HCT116 (cell line): Measurements from ENCODE around the gene CD3E.
"Not testable (repeated sequence)": the region's sequence is repeated elsewhere in the genome, so short reads cannot be mapped to it uniquely, and the experiment has no call there.

ENCODE experiments used
- CEBPB ChIP-seq: IDR thresholded peaks from 2 replicates; pipeline ENCODE4 v1.6.1; 2012; ENCODE audit warnings: low read depth
- CTCF ChIP-seq, 3 experiments: fragments of 200-600 bp in 1 of 3; sonication (generic) in 1 of 3; IDR thresholded peaks in 2 of 3; conservative IDR thresholded peaks in 1 of 3; 2 replicates each; pipeline ENCODE4 v1.5.1; 2012 to 2017; ENCODE audit warnings: low read depth in 2 of 3, low read length in 2 of 3, antibody characterized with exemption in 1 of 3, borderline replicate concordance in 1 of 3, control low read depth in 1 of 3, mild to moderate bottlenecking in 1 of 3, mixed read lengths in 1 of 3, mixed run types in 1 of 3, moderate library complexity in 1 of 3; ENCODE audit not compliant: insufficient read depth in 1 of 3
- EZH2 ChIP-seq: fragments of 200-600 bp; sonication (generic); IDR thresholded peaks from 2 replicates; pipeline ENCODE4 v1.6.1; 2017; ENCODE audit warnings: antibody characterized with exemption, mixed run types
- EZH2phosphoT487 ChIP-seq: fragments of 200-600 bp; IDR thresholded peaks from 2 replicates; pipeline ENCODE4 v1.6.1; 2018; ENCODE audit warnings: antibody characterized with exemption, borderline replicate concordance
- FOSL1 ChIP-seq: IDR thresholded peaks from 2 replicates; pipeline ENCODE4 v1.6.1; 2012; ENCODE audit warnings: low read depth
- MAX ChIP-seq: IDR thresholded peaks from 2 replicates; pipeline ENCODE4 v1.6.1; 2012
- POLR2A ChIP-seq: IDR thresholded peaks from 2 replicates; pipeline ENCODE4 v1.7.0; 2011; ENCODE audit warnings: borderline replicate concordance; ENCODE audit not compliant: insufficient read depth, insufficient read length; ENCODE audit errors: extremely low read depth
- POLR2AphosphoS5 ChIP-seq: IDR thresholded peaks from 2 replicates; pipeline ENCODE4 v1.6.1; 2011; ENCODE audit warnings: mild to moderate bottlenecking, low read depth, low read length, moderate library complexity
- RAD21 ChIP-seq: IDR thresholded peaks from 2 replicates; pipeline ENCODE4 v1.6.1; 2012; ENCODE audit warnings: low read depth, mild to moderate bottlenecking
- REST ChIP-seq: IDR thresholded peaks from 2 replicates; pipeline ENCODE4 v1.6.1; 2012; ENCODE audit warnings: low read depth
- YY1 ChIP-seq: IDR thresholded peaks from 2 replicates; pipeline ENCODE4 v1.6.1; 2011; ENCODE audit warnings: low read length, low read depth, moderate library complexity, mild to moderate bottlenecking; ENCODE audit not compliant: insufficient replicate concordance; ENCODE audit errors: extremely low read depth
- ZBTB33 ChIP-seq: IDR thresholded peaks from 2 replicates; pipeline ENCODE4 v1.6.1; 2011; ENCODE audit warnings: mild to moderate bottlenecking, low read length, moderate library complexity; ENCODE audit not compliant: insufficient replicate concordance; ENCODE audit errors: extremely low read depth

- not testable (repeated sequence) for TF ChIP-seq CTCF (IDR thresholded peaks at IDR 0.05 in 2 of 3, conservative IDR thresholded peaks at IDR 0.05 in 1 of 3; ENCODE audit: borderline replicate concordance in 1 of 3, insufficient read depth in 1 of 3, low read depth in 2 of 3, low read length in 2 of 3); YY1; REST; EZH2phosphoT487; POLR2A; POLR2AphosphoS5; RAD21; MAX; CEBPB; EZH2; ZBTB33; FOSL1
These were observed 4.5 kb downstream of the CD3E start for GRCh38 chr11:118308995-118309528.
